ENCODE results near the gene ACTN3.
"Not testable (repeated sequence)": the region's sequence is repeated elsewhere in the genome, so short reads cannot be mapped to it uniquely, and the experiment has no call there.

ACTN3 gene

GRCh38 chr11:66564538-66564937 lies 17.8 kb downstream of the ACTN3 start:
- DNase-seq (ENCODE audit: low read depth in 1 of 2, low spot score in 1 of 2), result no peak

- no peak for DNase-seq (ENCODE audit: low read depth in 1 of 2, low spot score in 1 of 2)
Measured at GRCh38 chr11:66564984-66565383, 18.3 kb downstream of the ACTN3 start.

- no peak for DNase-seq (ENCODE audit: low read depth in 1 of 2, low spot score in 1 of 2)
Measured at GRCh38 chr11:66566221-66566620, 19.5 kb downstream of the ACTN3 start.

DNA sequence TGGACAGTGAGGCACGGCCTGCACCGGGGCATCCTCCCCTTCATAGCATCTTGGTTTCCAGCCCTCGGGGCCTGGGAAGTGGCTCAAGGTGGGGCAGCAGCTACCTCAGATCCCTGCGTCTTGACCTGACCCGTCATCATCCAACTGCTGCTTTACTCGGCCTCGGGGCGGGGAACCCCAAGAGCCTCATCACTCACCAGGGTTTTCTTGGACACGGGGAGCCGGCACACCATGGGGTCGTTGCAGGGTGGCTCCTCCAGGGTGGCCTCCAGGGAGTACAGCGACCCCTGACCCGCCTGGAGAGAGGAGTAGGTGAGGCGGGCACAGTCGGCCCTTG lies 21.1 kb downstream of the ACTN3 start:
- DNase-seq (ENCODE audit: low read depth in 1 of 2, low spot score in 1 of 2), result no peak

GRCh38 chr11:66568124-66568916 lies 21.6 kb downstream of the ACTN3 start, which contains the start of gene CTSF:
Gene CTSF, minus strand, starts transcription at chr11:66568606. Its CDS starts 120 bp downstream, at chr11:66568486.
- DNase-seq (ENCODE audit: low read depth in 1 of 2, low spot score in 1 of 2), result peak; percentile 45 to 60

GRCh38 chr11:66569076-66569475 lies 22.4 kb downstream of the ACTN3 start:
- no peak for DNase-seq (ENCODE audit: low read depth in 1 of 2, low spot score in 1 of 2)

GRCh38 chr11:66570079-66570849 lies 23.6 kb downstream of the ACTN3 start:
- no peak for DNase-seq (ENCODE audit: low read depth in 1 of 2, low spot score in 1 of 2)

- DNase-seq (ENCODE audit: low read depth in 1 of 2, low spot score in 1 of 2), result no peak
Measured at GRCh38 chr11:66570850-66571180, 24.1 kb downstream of the ACTN3 start.

- DNase-seq (ENCODE audit: low read depth in 1 of 2, low spot score in 1 of 2), result peak; percentile 59 to 65
Measured at GRCh38 chr11:66579017-66579606, 32.4 kb downstream of the ACTN3 start.

- no peak for DNase-seq (ENCODE audit: low read depth in 1 of 2, low spot score in 1 of 2)
Measured at GRCh38 chr11:66580803-66581202, 34.1 kb downstream of the ACTN3 start.

DNA sequence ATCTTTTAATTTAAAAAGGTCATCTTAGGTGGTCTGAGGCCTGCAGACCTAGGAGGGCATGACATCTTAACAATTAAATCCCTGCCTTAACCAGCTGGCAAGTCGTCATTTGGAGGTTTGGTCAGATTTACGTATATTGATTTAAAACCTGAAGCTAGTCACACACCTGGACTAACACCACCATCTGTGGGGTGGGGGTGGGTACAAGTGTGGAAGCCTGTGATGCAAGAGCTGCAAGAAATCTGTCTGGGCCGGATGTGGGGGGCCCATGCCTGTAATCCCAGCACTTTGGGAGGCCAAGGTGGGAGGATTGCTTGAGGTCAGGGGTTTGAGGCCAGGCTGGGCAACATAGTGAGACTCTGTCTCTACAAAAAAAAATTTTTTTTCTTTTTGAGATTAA lies 34.6 kb downstream of the ACTN3 start:
- DNase-seq (ENCODE audit: low read depth in 1 of 2, low spot score in 1 of 2), result no peak

GRCh38 chr11:66582565-66583147 lies 36.0 kb downstream of the ACTN3 start:
- DNase-seq (ENCODE audit: low read depth in 1 of 2, low spot score in 1 of 2), result not testable (repeated sequence)

DNA sequence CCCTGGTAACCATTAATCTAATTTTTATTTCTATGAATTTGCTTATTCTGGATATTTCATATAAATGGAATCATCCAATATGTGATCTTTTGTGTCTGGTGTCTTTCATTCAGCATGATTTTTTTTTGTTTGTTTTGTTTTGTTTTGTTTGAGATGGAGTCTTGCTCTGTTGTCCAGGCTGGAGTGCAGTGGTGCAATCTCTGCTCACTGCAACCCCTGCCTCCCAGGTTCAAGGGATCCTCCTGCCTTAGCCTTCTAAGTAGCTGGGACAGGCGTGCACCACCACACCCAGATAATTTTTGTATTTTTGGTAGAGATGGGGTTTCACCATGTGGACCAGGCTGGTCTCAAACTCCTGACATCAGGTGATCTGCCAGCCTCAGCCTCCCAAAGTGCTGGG lies 38.7 kb downstream of the ACTN3 start:
- DNase-seq (ENCODE audit: low read depth in 1 of 2, low spot score in 1 of 2), result not testable (repeated sequence)

DNA sequence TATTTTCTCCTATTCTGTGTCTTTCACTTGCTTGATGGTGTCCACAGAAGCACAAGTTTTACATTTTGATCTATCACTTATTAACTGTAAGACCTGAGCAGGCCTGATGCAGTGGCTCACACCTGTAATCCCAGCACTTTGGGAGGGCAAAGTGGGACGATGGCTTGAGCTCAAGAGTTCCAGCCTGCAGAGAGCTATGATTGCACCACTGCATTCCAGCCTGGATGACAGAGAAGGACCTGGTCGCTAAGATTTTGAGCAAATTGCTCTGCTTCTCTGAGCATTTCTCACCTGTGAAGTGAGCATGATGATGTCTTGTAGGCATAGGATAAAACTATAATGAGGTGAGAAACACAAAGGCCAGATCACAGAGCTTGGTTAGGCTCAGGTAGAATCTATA lies 39.4 kb downstream of the ACTN3 start:
- no peak for DNase-seq (ENCODE audit: low read depth in 1 of 2, low spot score in 1 of 2)

DNA sequence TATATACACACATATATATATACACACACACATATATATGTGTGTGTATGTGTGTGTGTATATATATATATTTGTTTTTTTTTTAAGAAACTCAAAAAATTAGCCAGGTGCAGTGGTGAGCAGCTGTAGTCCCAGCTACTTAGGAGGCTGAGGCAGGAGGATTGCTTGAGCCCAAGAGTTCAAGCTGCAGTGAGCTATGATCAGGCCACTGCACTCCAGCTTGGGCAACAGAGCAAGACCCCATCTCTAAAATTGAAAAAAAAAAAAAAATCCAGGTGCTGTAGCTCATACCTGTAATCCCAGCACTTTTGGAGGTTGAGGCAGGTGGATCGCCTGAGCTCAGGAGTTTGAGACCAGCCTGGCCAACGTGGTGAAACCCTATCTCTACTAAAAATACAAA lies 42.6 kb downstream of the ACTN3 start:
- DNase-seq (ENCODE audit: low read depth in 1 of 2, low spot score in 1 of 2), result not testable (repeated sequence)

DNA sequence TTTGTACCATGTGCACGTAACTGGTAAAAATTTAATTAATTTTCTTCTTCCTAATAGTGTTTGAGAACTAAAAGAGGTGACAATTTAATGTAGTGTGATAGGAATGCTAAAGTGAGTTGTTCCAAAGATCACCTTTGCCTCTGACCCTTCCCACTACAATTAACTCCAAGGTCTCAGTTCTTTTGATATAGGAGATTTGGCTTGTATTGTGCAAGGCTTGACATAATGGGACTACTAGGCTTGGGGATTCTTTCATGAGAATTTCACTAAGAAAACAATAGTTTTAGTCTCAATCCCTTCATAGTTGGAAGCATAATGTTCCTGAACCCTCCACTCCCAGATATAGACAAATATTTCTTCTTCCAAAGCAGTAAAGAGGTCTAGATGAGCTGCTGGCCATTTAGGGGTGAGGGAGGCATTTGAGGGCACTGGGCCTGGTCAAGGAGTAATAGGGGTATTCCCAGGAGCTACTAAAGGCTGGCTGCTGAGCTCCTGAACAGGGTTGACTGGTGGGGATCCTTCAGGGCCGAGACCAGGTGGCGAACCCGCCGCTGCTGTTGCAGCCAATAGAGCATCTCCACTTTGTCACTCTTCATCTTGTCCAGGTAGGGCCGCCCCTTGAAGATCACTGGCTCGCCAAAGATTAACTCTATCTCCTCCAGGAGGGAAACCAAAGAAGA lies 43.4 kb downstream of the ACTN3 start:
- no peak for DNase-seq (ENCODE audit: low read depth in 1 of 2, low spot score in 1 of 2)

DNA sequence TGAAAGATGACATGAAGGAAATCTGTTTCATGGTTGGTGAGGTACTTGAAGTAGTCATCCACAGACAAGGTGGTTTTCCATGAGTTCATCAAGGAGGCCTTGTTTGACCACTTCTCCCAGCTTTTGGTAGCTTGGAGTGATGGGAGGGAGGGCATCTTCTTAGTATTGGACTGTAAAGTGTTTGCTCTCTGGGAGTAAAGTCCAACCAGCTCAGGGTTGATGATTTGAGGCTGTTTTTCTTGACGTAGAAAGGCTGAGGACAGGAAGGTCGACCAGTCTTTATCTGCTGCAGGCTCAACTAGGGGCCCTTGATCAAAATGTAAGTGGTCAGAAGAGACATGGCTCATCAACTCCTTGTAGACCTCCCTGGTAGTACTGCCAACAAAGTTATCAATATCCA lies 44.5 kb downstream of the ACTN3 start:
- DNase-seq (ENCODE audit: low read depth in 1 of 2, low spot score in 1 of 2), result no peak

DNA sequence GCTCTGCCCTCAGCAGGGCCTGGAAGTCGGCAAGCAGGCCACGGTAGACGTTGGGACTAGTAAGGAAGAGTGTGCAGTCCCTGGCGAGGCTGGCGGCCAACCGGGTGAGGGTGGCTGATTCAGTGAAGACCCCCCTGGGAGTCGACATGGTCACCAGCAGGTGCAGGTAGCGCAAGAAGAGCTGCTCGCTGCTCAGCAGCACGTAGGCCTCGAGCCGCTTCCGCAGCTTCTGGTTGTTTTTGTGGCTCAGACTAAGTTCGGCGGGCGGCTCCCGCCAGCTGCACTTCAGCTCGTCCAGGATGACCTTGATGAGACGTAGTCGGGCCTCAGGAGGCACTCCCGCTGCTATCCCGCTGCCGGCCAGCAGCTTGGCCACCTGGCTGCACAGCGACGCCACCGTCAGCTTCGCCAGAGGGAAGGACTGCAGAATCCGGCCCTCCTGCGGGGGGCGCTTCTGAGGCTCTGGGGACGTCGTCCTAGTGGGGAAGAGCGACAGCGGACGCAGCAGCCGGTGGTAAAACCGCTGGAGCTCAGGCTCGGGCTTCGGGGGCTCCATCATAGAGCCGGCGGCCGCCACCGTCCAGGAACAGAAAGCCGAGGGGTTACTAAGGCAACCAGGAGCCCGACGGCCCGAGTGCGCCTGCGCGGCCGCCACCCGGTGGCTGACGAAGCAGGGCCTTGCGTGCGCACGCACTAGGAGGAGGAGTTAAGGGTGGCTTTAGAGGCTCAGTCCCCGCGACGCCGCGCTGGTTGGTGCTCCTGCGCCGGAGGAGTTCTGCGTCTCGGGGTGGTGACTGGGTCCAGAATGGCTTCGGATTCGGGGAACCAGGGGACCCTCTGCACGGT lies 46.0 kb downstream of the ACTN3 start, which contains the start of the genes CCDC87 and CCS:
TSS of gene CCDC87 (minus strand) at position 607 of the 846 bp plus-strand sequence. CDS start at position 559, 48 bp downstream.
TSS of gene CCS (plus strand) at position 729 of the 846 bp plus-strand sequence. CDS start at position 806, 77 bp downstream.
- peak; percentile 98 for DNase-seq (ENCODE audit: low read depth in 1 of 2, low spot score in 1 of 2)

GRCh38 chr11:66593303-66593635 lies 46.6 kb downstream of the ACTN3 start:
- no peak for DNase-seq (ENCODE audit: low read depth in 1 of 2, low spot score in 1 of 2)

DNA sequence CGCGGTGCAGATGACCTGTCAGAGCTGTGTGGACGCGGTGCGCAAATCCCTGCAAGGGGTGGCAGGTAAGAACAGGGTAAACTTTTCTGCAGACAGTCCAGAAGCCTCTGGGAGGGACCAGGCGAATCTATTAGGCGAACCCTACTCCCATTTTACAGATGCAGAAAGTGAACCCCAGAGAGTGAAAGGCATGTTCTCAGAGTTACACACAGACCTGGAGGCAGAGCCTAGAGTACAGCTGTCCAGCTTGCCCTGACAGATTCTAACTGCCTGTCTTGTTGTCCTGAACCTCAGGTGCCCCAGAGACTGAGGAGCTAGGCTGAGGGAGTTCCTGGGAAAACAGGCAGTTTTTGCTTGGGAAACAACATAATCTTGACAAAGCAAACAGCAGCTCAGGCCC lies 46.9 kb downstream of the ACTN3 start:
- no peak for DNase-seq (ENCODE audit: low read depth in 1 of 2, low spot score in 1 of 2)

Data from activated T-helper 1 cell treated with anti-CD3 and anti-CD28 coated beads, Interleukin-2, amount 50 U/mL, for 16 hours (primary cell).